ENCODE measurements around the gene RIMS1.
A peak's percentile ranks its signal among the peaks of the same experiment; 100 is the strongest.
"Not testable (repeated sequence)": the region's sequence is repeated elsewhere in the genome, so short reads cannot be mapped to it uniquely, and the experiment has no call there.

RIMS1 gene

DNA sequence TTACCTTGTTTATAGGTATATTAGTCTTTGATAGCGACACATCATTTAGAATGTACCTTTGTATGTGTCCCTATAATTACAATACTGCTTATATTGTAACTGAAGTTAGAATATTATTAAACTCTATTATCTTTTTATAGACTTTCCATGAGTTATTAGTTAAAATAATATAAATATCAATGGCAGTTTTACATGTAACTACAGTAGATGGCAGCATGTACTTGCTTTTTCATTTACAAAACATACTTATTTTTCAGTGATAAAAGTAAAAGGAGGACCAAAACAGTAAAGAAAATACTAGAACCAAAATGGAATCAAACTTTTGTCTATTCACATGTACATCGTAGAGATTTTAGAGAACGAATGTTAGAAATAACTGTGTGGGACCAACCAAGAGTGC is 364.3 kb downstream of the RIMS1 start:
- no peak for DNase-seq

DNA sequence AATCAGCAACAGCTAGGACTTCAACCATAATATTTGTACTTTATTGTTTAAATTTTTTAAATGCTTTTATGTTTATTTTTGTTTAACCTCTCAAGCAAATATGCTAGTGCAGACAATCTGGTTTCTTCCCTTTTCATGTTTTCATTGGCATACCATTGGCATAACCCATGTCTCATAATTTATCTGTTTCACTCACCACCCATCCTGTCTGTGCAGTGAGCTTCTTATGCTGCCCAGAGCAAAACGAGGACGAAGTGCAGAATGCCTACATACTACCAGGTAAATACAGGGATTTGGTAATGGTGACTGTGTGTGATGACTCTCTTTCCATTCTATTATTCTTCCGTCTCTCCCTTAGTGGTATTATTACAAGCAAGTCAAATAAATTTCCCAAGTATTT is 374.1 kb downstream of the RIMS1 start:
- no peak for DNase-seq

DNA sequence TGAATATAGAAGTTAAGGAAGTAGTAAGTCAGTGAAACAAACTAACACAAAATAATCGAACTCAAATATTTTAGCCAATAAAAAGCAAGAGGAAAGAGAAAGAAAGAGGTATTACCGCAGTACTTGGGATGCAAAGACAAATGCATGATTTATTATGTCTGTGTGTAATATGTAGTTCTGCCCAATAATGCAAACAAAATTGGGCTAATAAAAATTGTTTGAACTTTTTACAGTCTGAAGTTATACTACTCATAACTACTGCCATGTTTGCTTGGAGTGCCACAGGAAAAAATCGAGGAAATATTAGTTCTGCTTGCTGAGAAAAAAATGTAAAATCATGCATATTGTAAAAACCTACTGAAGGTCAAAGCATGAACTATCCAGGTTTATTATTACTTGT is 375.2 kb downstream of the RIMS1 start:
- no peak for DNase-seq

DNA sequence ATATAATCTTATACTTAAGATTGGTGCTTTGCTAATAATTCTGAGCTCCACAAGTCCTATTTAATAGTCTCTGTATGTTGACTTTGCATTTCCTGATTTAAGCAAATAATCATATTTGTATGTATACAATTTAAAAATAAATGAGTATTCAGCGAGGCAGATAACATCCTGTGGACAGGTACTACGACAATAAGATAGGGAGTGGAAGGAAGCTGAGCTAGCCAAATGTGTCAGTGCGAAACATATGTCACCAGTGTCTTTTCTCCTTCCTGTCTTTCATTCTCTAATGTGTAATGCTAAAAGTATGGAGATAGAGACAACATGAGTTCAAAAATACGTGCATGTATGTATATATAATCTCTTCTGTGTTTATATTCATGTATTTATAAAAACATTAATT is 375.9 kb downstream of the RIMS1 start:
- DNase-seq, result no peak

DNA sequence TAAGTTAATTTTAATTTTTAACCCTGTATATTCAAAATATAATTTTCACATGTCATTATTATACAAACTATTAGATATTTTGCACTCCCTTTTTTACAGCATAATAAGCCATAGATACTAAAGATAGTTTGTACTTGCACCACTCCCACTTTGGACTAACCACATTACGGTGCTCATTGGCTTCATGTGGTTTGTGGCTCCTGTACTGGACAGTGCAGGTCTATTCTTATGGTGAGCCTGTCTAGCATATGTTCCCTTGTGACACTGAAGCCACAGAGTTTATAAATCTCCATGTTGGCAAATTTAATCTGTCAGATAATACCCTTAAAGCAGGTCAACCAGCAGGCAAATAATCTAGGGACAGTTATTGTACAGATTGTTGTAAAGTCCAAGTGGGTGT is 381.1 kb downstream of the RIMS1 start:
- no peak for DNase-seq

DNA sequence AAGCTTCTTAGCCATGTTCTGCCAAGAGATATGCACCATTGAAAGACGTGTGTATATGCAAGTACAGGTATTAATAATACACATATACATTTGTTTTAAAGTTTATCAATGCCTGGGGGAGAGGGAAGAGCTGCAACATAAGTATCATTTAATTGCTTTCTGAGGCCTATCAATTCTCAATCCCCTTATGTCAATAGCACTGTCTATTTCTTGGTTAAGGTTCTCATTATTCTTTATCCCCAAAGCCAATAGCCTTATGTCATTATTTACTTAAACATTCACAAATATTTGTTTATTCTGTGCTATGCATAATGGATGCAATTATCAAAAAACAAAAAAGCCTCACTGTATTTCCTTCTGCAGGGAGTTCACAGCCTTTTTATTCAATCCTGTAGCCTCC is 385.2 kb downstream of the RIMS1 start:
- DNase-seq, result no peak

DNA sequence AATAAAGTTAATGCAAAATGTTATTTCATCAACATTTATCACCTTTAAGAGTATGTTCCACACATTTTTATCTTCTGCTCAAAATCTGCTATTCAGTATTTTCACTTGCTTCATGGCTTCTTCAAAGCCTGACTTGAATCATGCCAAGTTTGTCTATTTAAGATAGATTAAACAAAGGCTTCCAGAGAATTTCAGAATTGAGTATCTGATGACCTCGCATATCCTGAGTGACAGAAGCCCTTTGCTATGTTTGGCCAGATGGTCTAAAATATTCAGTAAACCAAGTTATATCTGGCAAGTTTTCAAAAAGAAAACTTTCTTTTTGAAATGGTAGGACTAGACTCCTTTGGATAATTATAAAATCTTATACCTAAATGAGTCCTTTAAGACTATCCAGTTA is 386.6 kb downstream of the RIMS1 start:
- DNase-seq, result peak in 1 of 2 experiments; percentile 51

DNA sequence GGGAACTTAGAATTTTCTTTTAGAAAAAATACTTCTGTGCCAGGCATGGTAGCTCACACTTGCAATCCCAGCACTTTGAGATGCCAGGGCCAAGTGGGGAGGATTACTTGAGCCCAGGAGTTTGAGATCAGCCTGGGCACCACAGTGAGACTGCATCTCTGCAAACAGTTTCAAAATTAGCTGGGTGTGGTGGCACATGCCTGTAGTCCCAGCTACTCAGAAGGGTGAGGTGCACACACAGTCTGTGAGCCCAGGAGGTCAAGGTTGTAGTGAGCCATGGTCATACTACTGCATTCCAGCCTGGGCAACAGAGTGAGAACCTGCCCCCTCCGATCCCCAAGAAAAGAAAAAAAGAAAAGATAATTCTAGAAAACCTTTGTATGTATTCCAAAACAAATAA is 389.5 kb downstream of the RIMS1 start:
- no peak for DNase-seq

- DNase-seq, result no peak
Measured at GRCh38 chr6:72282201-72282600, 395.9 kb downstream of the RIMS1 start.

GRCh38 chr6:72283571-72283970 is 397.2 kb downstream of the RIMS1 start:
- no peak for DNase-seq

GRCh38 chr6:72286911-72287311 is 400.6 kb downstream of the RIMS1 start:
- DNase-seq, result no peak

- no peak for DNase-seq
Measured at GRCh38 chr6:72287801-72288200, 401.5 kb downstream of the RIMS1 start.

- no peak for DNase-seq
Measured at GRCh38 chr6:72288592-72288991, 402.2 kb downstream of the RIMS1 start.

GRCh38 chr6:72290620-72291019 is 404.3 kb downstream of the RIMS1 start:
- DNase-seq, result no peak

DNA sequence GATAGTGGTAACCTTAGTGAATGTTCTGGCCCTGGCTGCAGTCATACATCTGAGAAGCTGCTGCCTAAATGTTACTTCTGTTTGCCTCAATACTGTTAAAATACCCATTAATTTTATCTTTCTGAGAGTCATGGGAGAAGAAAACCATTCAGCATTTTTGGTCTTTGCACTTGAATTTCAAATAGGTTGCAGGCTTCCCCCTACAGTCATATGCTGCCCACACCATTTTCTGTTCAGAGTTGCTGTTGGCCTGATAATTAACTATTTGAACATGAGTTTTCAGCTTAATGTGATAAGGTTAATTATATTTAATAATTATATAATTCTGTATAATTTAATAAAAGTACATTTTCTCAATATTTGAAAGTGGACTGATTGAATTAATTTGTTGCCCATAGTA is 410.0 kb downstream of the RIMS1 start:
- no peak for DNase-seq

DNA sequence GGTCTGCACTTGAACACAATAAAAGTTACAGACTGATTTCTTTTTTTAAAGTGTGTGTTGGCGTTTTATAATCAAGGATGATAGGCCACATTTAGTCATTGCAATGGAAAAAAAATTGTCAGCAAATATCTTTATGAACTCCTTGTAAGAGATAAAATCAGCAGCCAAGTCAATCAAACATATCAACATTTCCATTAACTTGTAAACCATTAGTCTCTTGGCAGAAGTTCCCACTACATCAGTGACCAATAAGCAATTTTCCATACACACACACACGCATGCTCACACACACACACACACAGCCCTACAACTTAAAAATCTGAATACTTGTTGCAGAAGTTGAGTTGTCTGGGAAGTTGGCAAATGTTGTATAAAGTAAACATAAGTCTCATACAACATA is 419.6 kb downstream of the RIMS1 start:
- no peak for DNase-seq

GRCh38 chr6:72316675-72317380 is 430.5 kb downstream of the RIMS1 start:
- DNase-seq, result no peak

DNA sequence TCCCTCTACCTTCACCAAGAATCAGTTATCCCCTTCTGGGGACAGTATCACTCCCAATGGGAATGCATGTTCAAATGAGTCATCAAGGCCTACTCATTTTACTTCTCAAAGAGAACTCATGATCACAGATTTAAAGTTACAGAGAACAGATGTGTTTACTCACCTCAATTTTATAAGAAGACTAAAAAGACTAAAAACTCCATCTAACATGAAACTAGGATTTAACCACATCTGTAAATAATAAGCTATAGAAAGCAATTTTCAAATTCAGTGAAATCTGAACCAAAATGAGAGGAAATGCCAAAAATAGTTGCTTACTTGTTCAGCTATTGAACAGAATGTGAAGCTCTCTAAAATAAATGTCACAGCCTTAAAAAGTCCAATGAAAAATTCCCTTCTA is 435.4 kb downstream of the RIMS1 start:
- DNase-seq, result no peak

DNA sequence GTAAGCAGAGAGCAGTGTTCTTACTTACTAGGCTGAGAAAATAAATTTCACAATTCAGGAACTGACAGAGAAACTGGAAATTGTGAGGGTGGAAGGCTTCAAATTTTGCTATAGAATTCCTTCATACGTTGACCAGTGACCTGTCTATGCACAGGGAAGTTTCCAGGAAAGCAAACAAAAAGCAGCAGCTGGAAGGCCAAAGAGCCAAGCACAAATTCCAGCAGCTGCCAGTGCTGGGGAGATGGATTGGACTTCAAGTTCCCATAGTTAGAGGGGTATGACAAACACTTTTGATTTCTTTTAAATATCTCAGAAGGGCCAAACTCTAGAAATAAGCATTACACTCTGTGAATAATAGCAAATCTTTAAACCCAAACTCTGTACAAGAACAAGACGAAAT is 436.4 kb downstream of the RIMS1 start:
- no peak for DNase-seq

GRCh38 chr6:72324591-72324990 is 438.2 kb downstream of the RIMS1 start:
- DNase-seq, result no peak

DNA sequence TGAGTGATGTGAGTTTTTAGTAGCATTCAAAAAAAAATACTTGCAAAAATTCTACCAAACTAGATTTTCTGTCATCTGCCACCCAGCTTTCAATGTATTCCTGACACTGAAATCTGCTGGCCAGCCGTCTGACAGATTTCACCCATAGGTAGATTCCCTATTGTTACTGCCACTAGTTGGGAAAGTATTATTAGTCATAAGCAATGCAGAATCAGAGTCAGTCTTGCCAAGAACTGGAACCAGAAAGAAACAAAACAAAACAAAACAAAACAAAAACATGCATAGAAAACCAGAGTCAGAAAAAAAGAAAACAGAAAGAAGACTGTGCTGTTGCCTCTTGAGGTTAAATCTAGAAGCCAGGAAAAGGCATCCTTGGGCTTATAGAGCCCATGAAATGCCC is 442.4 kb downstream of the RIMS1 start:
- no peak for DNase-seq

GRCh38 chr6:72335203-72335602 is 448.9 kb downstream of the RIMS1 start:
- not testable (repeated sequence) for DNase-seq

DNA sequence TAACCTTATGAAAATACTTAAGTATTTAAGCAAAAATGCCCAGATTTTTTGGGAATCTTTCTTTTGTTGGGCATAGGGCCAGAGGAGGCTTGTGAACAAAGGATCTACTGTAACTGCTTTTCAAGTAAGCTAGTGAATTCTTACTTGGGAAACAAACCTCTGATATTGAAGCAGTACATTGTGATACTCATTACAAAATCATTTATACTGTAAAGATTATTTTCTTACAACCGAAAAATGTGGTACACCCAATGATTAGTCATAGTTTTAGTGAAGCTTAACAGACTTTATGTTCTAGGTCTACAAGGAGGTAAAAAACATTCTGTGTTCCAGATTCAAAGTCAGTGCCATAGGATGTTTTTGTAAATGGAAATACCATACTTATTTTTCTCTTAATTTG is 462.6 kb downstream of the RIMS1 start:
- no peak for DNase-seq

DNA sequence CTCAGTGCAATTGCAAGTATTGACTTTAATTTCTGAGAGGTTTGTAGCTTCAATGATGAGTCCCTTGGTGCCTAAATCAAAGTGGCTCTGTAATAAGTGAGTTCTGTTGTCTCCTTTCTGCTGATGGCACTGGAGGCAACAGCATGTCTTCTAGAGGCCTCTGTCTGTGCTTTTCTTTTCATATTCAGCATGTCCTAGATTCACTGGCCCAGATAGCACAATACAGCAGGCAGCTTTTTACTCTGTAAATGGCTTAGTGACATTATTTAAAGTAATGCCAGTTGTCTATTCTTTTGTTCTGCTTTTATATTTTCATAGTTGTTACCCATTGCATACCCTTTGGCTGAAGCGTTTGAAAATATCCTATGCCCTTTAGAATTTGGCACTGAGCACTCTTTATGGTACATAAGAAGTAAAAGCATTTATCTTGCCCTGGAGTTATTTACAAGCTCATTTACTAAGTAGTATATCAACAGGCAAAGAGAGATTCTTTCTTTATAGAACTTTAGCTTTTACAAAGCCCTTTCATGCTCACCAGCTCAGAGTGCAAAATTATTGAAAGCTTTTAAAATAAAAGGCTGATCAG is 464.0 kb downstream of the RIMS1 start:
- DNase-seq, result no peak

Data from NCI-H446 (cell line).